GM12801 (cell line): ENCODE data around the gene ZFP57.

ENCODE experiments used
- CTCF ChIP-seq: IDR thresholded peaks from one replicate; pipeline ENCODE4 v1.5.1; 2011; ENCODE audit warnings: control low read depth; ENCODE audit not compliant: insufficient read length; ENCODE audit errors: extremely low read depth

The ZFP57 gene

GRCh38 chr6:29674008-29674407 lies 6.9 kb downstream of the ZFP57 start:
- no peak for TF ChIP-seq CTCF

GRCh38 chr6:29673161-29673560 lies 7.8 kb downstream of the ZFP57 start:
- no peak for TF ChIP-seq CTCF

- TF ChIP-seq CTCF, result no peak
Measured at GRCh38 chr6:29671026-29671425, 9.9 kb downstream of the ZFP57 start.

- TF ChIP-seq CTCF, result no peak
Measured at GRCh38 chr6:29667158-29667557, 13.8 kb downstream of the ZFP57 start.

- no peak for TF ChIP-seq CTCF
Measured at GRCh38 chr6:29666826-29667130, 14.2 kb downstream of the ZFP57 start.

GRCh38 chr6:29665942-29666825 lies 14.8 kb downstream of the ZFP57 start:
- TF ChIP-seq CTCF, result no peak

- TF ChIP-seq CTCF, result no peak
Measured at GRCh38 chr6:29663300-29664042, 17.5 kb downstream of the ZFP57 start.
